AG20443 (cell line): ENCODE measurements around the gene EEFSEC.

Experiments used
- DNase-seq: peaks from one replicate; pipeline ENCODE4 v3.0.0; 2012; ENCODE audit warnings: low spot score, mixed read lengths

The EEFSEC gene

GRCh38 chr3:128334766-128335165 lies 181.5 kb downstream of the EEFSEC start:
- no peak for DNase-seq

GRCh38 chr3:128335621-128336296 lies 182.5 kb downstream of the EEFSEC start:
- DNase-seq, result no peak

GRCh38 chr3:128336337-128337156 lies 183.3 kb downstream of the EEFSEC start:
- DNase-seq, result no peak

GRCh38 chr3:128337305-128337704 lies 184.0 kb downstream of the EEFSEC start:
- no peak for DNase-seq

GRCh38 chr3:128338536-128339330 lies 185.5 kb downstream of the EEFSEC start:
- DNase-seq, result no peak

GRCh38 chr3:128339491-128340012 lies 186.3 kb downstream of the EEFSEC start:
- DNase-seq, result no peak

- no peak for DNase-seq
These were observed 187.1 kb downstream of the EEFSEC start for GRCh38 chr3:128340198-128340903.

GRCh38 chr3:128340904-128341555 lies 187.7 kb downstream of the EEFSEC start:
- DNase-seq, result no peak

- DNase-seq, result no peak
These were observed 188.5 kb downstream of the EEFSEC start for GRCh38 chr3:128341659-128342395.

GRCh38 chr3:128342701-128343180 lies 189.5 kb downstream of the EEFSEC start:
- DNase-seq, result no peak

GRCh38 chr3:128343287-128344051 lies 190.2 kb downstream of the EEFSEC start:
- DNase-seq, result peak; percentile 45

- no peak for DNase-seq
These were observed 190.9 kb downstream of the EEFSEC start for GRCh38 chr3:128344052-128344735.

GRCh38 chr3:128345196-128345595 lies 191.9 kb downstream of the EEFSEC start:
- no peak for DNase-seq

- no peak for DNase-seq
These were observed 193.3 kb downstream of the EEFSEC start for GRCh38 chr3:128346562-128346961.

- DNase-seq, result no peak
These were observed 194.0 kb downstream of the EEFSEC start for GRCh38 chr3:128347282-128347681.

GRCh38 chr3:128348075-128348474 lies 194.8 kb downstream of the EEFSEC start:
- no peak for DNase-seq

- DNase-seq, result no peak
These were observed 195.7 kb downstream of the EEFSEC start for GRCh38 chr3:128348805-128349531.

GRCh38 chr3:128349963-128350599 lies 196.8 kb downstream of the EEFSEC start:
- DNase-seq, result no peak
